Islet precursor cell (in vitro differentiated cells): ENCODE data around the gene SFTPA1.
"Not testable (repeated sequence)": the region's sequence is repeated elsewhere in the genome, so short reads cannot be mapped to it uniquely, and the experiment has no call there.

Source experiments
- DNase-seq: peaks from one replicate; pipeline ENCODE4 v3.0.0-alpha.2; 2018

SFTPA1 gene

DNA sequence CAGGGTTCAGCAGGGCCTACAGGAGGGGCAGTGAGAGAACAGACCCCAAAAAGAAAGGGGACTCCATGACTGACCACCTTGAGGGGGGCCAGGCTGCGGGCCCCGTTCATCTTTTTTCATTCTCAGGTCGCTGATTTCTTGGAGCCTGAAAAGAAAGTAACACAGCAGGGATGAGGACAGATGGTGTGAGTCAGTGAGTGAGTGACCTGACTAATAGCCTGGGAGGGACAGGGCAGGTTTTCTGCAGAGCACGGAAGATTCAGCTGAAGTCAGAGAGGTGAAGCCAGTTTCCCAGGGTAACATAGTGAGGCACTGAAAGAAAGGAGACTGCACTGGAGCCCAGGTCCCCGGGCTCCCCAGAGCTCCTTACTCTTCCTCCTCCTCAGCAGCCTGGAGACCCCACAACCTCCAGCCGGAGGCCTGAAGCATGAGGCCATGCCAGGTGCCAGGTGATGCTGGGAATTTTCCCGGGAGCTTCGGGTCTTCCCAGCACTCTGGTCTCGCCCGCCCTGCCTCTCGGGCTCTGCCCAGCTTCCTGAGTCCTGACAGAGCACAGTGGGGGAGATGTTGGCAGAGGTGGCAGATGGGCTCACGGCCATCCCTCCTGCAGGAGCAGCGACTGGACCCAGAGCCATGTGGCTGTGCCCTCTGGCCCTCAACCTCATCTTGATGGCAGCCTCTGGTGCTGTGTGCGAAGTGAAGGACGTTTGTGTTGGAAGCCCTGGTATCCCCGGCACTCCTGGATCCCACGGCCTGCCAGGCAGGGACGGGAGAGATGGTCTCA, 646 bp downstream of the SFTPA1 start:
- DNase-seq = peak; percentile 55

DNA sequence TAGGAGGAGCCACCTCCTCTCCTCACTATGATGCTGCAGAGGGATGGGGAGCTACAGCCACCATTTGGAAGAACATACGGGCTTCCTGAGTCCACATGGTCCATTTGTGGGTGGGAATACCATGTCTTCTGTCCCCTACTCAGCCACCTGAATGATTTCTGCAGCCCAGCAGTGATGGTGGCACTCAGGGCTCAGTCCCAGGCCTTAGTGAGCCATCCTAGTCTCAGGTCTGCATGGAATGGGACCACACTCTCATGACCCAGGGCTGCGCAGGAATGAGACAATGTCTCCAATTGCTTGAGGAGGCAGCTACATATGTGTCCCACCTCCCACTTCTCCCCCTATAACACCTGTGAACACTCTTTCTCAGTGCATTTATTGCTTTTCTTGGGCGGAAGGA, 4.8 kb downstream of the SFTPA1 start:
- DNase-seq = no peak

DNA sequence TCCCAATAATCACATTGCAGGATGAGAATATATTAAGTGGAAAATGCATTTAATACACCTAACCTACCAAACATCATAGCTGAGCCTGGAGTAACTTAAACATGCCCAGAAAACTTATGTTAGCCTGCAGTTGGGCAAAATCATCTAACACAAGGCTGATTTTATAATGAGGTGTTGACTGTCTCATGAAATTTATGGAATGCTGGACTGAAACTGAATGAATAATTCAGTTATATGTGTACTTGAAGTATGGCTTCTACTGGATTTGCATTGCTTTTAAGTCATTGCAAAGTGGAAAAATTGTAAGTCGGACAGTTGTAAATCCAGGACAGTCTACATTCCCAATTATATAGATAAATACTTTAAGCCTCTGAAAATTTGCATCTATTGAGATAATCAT, 5.4 kb downstream of the SFTPA1 start:
- no peak for DNase-seq

DNA sequence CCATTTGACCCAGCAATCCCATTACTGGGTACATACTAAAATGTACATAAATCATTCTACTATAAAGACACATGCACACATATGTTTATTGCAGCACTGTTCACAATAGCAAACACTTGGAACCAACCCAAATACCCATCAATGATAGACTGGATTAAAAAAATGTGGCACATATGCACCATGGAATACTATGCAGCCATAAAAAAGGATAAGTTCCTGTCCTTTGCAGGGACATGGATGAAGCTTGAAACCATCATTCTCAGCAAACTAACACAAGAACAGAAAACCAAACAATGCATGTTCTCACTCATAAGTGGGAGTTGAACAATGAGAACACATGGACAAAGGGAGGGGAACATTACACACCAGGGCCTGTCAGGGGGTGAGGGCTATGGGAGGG, 12.9 kb downstream of the SFTPA1 start:
- DNase-seq = not testable (repeated sequence)

DNA sequence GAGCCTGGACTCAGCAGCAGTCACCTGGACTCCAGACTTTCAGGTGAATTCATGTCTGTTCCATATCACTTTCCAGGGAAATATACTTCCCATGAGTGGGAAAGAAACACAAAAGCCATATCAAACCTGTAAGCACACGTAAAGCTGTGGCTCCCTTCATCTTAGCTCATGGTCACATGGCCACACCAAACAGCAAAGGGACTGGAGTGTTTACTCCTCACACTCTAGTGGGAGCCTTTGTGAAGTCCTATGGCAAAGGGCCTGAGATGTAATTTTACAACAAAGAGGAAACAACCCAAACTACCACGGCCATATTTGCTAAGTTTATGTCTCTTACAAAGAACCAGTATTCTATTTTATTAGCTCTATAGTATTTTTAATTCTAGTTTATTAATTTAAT, 16.3 kb downstream of the SFTPA1 start:
- no peak for DNase-seq

DNA sequence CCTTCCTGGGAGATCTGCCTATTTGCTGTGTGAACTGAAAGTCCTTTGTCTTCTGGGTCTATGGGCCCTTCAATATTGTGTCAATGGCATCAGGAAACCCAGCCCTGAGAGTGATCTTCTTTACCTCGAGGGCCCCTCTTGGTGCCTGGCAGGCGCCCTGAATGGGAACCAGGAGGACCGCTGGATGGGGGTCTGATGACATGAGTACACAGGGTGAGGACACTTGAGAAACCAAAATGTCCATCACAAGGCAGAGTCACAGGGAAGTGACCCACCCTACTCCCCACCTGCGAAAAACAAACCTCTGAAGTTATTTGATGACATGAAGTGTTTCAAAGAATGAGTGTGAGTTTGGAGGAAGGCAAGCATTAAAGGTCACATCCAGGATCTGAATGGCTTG, 17.3 kb downstream of the SFTPA1 start:
- DNase-seq = no peak

DNA sequence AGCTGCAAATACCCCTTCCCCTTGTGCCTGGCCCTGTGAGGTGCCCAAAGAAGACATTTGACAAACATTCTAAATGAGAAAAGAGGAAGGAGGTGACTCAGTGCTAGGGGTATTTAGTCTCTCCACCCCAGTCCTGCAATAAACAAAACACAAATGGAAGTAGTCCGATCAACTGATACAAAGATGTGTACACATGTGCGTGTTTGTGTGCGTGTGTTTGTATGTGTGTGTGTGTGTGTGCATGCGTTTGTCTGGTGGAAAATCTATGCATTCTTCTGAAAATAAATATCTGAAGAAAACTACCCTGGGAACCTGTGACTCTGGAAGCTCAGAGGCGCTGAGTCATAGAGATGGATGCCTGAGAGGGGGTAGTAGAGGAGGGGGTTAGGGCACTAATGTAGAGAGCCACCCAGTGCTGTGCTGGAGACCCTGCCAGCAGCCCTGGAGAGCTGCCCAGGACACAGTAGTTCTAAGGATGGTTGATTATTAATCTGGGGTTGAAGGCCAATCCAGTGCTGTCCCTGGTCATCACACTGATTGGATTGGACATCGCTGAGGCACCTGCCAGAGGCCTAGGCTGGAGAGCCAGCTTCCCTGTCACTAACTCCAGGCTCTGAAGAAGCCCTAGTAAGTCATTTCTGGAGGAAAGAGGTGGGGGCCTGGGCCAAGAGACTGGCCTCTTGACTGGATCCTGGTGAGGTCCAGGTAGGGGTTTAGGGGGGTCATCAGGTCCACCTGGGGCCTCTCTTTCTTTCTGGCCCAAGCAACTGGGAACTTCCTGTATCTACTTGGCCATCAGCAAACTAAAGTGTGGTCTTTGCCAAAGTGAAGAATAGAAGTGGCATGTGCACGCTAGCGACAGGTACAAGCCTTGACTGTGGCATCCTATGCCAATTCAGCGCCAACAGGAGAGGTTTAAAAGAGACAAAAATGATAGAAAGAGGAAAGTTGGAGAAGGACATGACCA, 18.5 kb downstream of the SFTPA1 start:
- DNase-seq = peak; percentile 55

DNA sequence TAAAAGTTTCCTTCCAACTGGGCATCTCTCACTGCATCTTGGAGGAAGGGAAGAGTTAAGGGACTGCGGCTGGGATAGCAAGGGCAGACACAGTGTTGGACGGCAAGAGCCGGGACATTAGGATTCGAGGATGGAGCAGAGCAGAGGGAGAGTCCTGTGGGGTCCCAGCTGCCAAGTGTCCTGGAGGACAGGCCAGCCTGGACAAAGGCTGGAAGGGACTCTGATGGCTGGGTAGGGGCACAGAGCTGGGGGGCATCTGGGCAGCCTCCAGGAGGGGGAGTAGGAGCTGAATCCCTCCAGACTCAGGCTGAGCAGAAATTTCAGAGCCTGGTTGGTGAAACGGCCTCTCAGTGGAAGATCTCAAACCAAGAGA, 19.2 kb downstream of the SFTPA1 start:
- no peak for DNase-seq

DNA sequence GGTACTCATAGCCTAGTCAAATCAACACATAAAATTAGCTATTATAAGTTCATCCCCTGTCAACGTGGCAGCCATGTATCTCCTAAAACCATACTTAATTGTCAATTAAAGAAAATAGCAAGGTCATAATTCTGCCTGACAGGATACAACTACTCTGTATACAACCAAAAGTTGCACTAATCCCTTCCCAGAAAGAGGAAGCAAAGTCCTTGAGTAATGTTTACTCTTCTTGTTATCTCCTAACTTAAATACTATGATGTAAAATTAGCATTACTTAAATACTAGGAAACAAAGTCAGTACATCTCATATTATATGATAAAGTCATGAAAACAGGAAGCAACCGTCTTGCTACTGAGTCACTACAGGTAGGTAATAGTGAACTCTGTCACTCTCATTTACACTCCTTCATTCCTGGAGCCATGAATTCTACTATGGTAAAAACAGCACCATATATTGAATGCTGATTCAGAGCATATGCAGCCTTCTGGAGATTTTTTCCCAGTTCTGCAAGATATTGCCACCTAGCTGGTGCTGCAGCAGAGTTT, 26.0 kb downstream of the SFTPA1 start:
- not testable (repeated sequence) for DNase-seq

DNA sequence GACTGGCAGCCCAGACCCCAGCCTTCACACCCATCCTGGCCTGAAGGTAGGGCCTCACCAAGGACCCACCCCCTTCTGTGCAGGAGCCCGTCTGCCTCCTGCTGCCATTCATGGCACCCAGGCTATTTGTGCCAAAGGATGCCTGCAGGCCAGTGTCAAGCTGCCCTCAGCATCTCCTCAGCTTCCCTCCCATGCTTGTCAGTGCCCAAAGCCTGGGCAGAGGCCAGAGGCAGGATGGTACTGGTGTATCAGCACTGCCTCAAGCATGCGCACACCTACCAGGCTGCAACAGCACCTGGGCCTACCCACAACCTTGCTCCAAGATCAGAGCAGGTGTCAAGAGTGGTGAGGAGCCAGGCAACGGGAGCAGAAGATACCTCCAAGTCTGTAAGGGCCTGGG, 27.6 kb downstream of the SFTPA1 start:
- DNase-seq = no peak

DNA sequence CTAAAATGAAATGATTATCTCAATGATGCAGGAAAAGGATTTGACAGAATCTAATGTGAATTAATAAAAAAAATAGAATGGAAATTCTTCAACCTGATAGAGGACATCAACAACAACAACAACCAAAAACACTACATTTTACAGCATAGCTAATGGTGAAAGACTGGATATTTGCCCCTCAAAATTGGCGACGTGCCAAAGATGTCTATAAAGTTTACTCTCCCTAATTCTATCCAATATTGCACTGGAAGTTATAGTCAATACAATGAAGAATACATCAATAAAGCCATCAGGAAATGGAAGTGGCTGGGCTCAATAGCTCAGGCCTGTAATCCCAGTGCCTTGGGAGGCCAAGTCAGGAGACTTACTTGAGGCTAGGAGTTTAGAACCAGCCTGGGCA, 42.0 kb downstream of the SFTPA1 start:
- DNase-seq = not testable (repeated sequence)

DNA sequence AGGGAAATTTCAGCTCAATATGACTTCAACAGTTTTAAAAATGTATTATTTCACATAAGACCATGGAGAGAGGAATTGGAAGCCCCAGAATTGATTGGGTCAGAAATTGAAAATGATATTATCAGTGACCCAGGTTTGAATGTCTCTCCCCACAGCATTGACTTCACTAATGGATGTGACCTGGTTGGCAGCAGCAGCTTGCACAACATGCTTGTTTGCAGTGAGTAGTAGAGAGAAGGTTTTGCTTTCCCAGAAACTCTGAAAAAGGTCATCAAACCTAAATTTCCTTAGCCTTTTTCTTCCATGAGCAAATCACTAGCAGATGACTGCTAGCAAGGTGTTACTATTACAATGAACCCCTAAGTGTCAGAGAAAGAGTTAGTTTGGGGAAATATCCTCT, 52.5 kb downstream of the SFTPA1 start:
- not testable (repeated sequence) for DNase-seq

DNA sequence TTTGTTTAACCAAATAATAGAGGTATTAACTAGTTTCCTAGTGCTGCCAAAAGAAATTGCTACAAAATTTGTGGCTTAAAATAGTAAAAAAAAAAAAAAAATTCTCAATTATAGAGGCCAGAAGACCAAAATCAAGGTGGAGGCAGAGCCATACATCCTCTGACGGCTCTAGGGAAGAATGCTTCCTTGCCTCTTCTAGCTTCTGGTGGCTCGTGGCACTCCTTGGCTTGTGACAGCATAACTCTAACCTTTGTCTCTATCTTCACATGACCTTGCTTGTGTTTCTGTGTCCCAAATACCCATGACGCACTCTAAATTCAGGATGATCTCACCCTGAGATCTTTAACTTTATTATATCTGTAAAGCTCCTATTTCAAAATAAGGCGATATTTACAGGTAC, 53.9 kb downstream of the SFTPA1 start:
- DNase-seq = not testable (repeated sequence)
